Neural progenitor cell (in vitro differentiated cells): ENCODE results near the gene DPM3. TPM values are rescaled to one million over a fixed set of nuclear protein-coding genes. Genes with fewer than 3 reads are reported as not detected.

ENCODE experiments used
- DNase-seq: peaks from one replicate; pipeline ENCODE4 v3.0.0-alpha.2; 2016; ENCODE audit warnings: low spot score
- H2AFZ ChIP-seq: fragments of 200-600 bp; sonication (generic); replicated peaks from 2 replicates; pipeline ENCODE4 v1.6.1; 2016; ENCODE audit warnings: antibody characterized with exemption
- H3F3A ChIP-seq: fragments of 200-600 bp; sonication (generic); 2 replicates; pipeline ENCODE4 v1.6.1; 2016; ENCODE audit warnings: antibody characterized with exemption, low read depth
- H3K27ac ChIP-seq: fragments of 200-600 bp; sonication (generic); 2 replicates; pipeline ENCODE4 v1.5.1; 2016; ENCODE audit warnings: mild to moderate bottlenecking
- H3K27me3 ChIP-seq: fragments of 200-600 bp; sonication (generic); 2 replicates; pipeline ENCODE4 v1.6.1; 2016; ENCODE audit warnings: mild to moderate bottlenecking, moderate library complexity
- H3K36me3 ChIP-seq: fragments of 200-600 bp; sonication (generic); 2 replicates; pipeline ENCODE4 v1.5.1; 2016
- H3K4me1 ChIP-seq: fragments of 200-600 bp; sonication (generic); 2 replicates; pipeline ENCODE4 v1.6.1; 2016; ENCODE audit warnings: mixed run types
- H3K4me2 ChIP-seq: fragments of 200-600 bp; sonication (generic); 2 replicates; pipeline ENCODE4 v1.6.1; 2016
- H3K4me3 ChIP-seq: fragments of 200-600 bp; sonication (generic); 2 replicates; pipeline ENCODE4 v1.5.1; 2016
- H3K79me2 ChIP-seq: fragments of 200-600 bp; sonication (generic); 2 replicates; pipeline ENCODE4 v1.6.1; 2016; ENCODE audit warnings: low read depth
- H3K9ac ChIP-seq: fragments of 200-600 bp; sonication (generic); 2 replicates; pipeline ENCODE4 v1.6.1; 2016
- H3K9me3 ChIP-seq: fragments of 200-600 bp; sonication (generic); 2 replicates; pipeline ENCODE4 v1.5.1; 2016; ENCODE audit warnings: low read depth
- H4K20me1 ChIP-seq: fragments of 200-600 bp; sonication (generic); 2 replicates; pipeline ENCODE4 v1.6.1; 2016; ENCODE audit warnings: low read depth
- H3K27ac Mint-ChIP-seq: 3 replicates; pipeline ENCODE4 v1.8.0; 2021; ENCODE audit warnings: mixed read lengths
- H3K27me3 Mint-ChIP-seq: 2 replicates; pipeline ENCODE4 v1.8.0; 2022; ENCODE audit warnings: low read depth, mild to moderate bottlenecking, inconsistent platforms, moderate library complexity, mixed read lengths; ENCODE audit not compliant: insufficient read depth
- H3K36me3 Mint-ChIP-seq: 3 replicates; pipeline ENCODE4 v1.8.0; 2021; ENCODE audit warnings: mixed read lengths
- H3K4me1 Mint-ChIP-seq: 3 replicates; pipeline ENCODE4 v1.8.0; 2021; ENCODE audit warnings: mixed read lengths
- H3K4me3 Mint-ChIP-seq: 3 replicates; pipeline ENCODE4 v1.8.0; 2021; ENCODE audit warnings: mild to moderate bottlenecking, moderate library complexity, mixed read lengths
- H3K9me3 Mint-ChIP-seq: 3 replicates; pipeline ENCODE4 v1.8.0; 2020; ENCODE audit warnings: mixed read lengths
- EZH2 ChIP-seq: fragments of 200-600 bp; sonication (generic); IDR thresholded peaks from 2 replicates; pipeline ENCODE4 v1.6.1; 2017; ENCODE audit warnings: antibody characterized with exemption, mild to moderate bottlenecking, moderate library complexity
- EZH2phosphoT487 ChIP-seq: fragments of 200-600 bp; sonication (generic); IDR thresholded peaks from 2 replicates; pipeline ENCODE4 v1.6.1; 2017; ENCODE audit warnings: antibody characterized with exemption
- total RNA-seq: library from RNA; depleted of rRNA; stranded (reverse); fragments of >200 nt; gene quantifications from 2 replicates; pipeline ENCODE4 v1.2.3, GENCODE V29; 2015; ENCODE audit warnings: low replicate concordance
- TF ChIP-seq, protein P1 (sequence below): fragments of 200-600 bp; sonication (generic); IDR thresholded peaks from 2 replicates; pipeline ENCODE4 v1.5.1; 2017; ENCODE audit warnings: antibody characterized with exemption, mild to moderate bottlenecking

The DPM3 gene
- total RNA-seq, 1 donor from 2014 or later = 16.8 TPM

DNA sequence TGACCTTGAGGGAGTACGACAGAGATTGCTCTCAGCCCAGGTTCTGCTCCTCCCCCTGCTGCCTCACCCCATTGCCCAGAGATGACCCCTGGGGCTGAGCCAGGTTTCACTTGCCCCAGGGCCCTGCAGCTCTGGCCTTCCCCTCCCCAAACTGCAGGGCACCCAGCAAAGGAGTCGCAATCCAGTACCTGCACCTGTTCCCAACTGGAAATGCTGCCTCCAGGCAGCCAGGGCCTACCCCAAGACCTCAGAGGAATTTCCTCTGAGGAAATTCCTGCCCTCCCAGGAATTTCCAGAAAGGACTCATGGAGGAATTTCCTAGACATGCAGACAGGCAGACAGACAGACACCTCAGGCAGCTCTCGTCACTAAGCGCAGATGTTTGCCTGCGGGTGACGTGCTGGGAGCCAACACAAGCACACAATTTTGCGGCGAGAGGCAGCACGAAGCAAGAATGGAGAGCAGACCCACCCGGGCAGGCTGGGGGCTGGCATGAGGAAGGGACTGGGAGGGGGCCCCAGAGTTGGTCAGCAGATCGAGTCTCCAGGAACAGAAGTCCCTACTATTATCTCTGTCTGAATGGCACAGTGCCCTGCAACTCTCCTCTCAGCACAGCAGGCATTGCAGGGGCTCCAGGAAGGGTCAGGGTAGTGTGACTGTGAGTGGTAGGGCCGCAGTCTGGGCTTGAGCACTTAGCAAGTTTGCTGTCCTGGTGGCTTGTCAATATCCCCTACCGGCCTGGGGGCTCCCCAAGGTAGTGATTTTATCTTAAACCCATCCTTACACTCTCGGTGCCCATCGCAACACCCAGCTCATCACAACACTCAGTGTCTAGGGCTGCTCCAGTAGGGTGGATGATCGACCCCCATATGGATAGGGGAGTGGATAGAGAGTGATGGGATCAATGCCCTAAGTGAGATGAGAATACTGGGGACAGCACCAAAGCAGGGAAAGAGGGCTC lies 15.5 kb downstream of the DPM3 start:
- H3K27me3 ChIP-seq = peaks cover 97% of the 10 kb centered on the region
- H2AFZ ChIP-seq = no peak overlapping the region

DNA sequence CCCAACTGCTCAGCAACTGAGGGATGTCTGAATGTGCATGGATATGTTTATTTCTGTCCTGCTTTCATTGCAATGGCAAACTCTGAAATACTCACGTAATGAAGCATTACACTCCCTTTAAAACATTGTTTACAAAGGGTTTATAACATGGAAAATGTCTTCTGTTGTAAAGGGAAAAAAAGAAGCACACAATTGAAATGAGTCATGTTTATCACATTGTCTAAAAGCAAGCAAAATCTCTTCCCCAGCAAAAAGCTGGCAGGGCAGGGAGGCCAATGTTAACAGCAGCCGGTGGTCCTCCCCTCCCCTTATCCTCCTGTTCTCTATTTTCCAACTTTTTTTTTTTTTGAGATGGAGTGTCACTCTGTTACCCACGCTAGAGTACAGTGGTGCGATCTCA lies 16.5 kb downstream of the DPM3 start:
- Histone ChIP-seq H2AFZ (no peak overlapping the region), H3K79me2 (no peaks in the 10 kb centered on the region), H3K27me3 (peaks cover 95% of the 10 kb centered on the region), H3K27ac (no peak overlapping the region), H3K4me2 (no peak overlapping the region), H3K9ac (no peak overlapping the region), H4K20me1 (peaks cover 13% of the 10 kb centered on the region), H3F3A (peaks cover 38% of the 10 kb centered on the region), H3K36me3 (no peaks in the 10 kb centered on the region), H3K9me3 (no peaks in the 10 kb centered on the region), H3K4me3 (no peak overlapping the region), H3K4me1 (peaks cover 42% of the 10 kb centered on the region)
- TF ChIP-seq, protein P1, sequence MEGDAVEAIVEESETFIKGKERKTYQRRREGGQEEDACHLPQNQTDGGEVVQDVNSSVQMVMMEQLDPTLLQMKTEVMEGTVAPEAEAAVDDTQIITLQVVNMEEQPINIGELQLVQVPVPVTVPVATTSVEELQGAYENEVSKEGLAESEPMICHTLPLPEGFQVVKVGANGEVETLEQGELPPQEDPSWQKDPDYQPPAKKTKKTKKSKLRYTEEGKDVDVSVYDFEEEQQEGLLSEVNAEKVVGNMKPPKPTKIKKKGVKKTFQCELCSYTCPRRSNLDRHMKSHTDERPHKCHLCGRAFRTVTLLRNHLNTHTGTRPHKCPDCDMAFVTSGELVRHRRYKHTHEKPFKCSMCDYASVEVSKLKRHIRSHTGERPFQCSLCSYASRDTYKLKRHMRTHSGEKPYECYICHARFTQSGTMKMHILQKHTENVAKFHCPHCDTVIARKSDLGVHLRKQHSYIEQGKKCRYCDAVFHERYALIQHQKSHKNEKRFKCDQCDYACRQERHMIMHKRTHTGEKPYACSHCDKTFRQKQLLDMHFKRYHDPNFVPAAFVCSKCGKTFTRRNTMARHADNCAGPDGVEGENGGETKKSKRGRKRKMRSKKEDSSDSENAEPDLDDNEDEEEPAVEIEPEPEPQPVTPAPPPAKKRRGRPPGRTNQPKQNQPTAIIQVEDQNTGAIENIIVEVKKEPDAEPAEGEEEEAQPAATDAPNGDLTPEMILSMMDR = no peak
- DNase-seq = no peak
- no peaks in the 10 kb centered on the region for H3K36me3 Mint-ChIP-seq
- no peak overlapping the region for H3K4me3 Mint-ChIP-seq
- no peaks in the 10 kb centered on the region for H3K9me3 Mint-ChIP-seq
- peaks cover 26% of the 10 kb centered on the region for H3K4me1 Mint-ChIP-seq
- H3K27ac Mint-ChIP-seq = no peak overlapping the region
- H3K27me3 Mint-ChIP-seq = peaks cover 53% of the 10 kb centered on the region

More for the DNA sequence above, 15.5 kb downstream of the DPM3 start:
- Mint-ChIP-seq H3K9me3 (no peaks in the 10 kb centered on the region), H3K27ac (no peak overlapping the region), H3K27me3 (peaks cover 54% of the 10 kb centered on the region), H3K36me3 (no peaks in the 10 kb centered on the region), H3K4me3 (peak overlapping the region; percentile 38), H3K4me1 (peaks cover 36% of the 10 kb centered on the region)
- Histone ChIP-seq H3K9ac (no peak overlapping the region), H3K9me3 (no peaks in the 10 kb centered on the region), H3K4me1 (peaks cover 52% of the 10 kb centered on the region), H3K4me2 (no peak overlapping the region), H3K27ac (no peak overlapping the region), H4K20me1 (peaks cover 13% of the 10 kb centered on the region), H3K79me2 (no peaks in the 10 kb centered on the region), H3K4me3 (no peak overlapping the region), H3F3A (peaks cover 42% of the 10 kb centered on the region), H3K36me3 (no peaks in the 10 kb centered on the region)
- peak; percentile 40 for DNase-seq
- TF ChIP-seq EZH2 (no peak), EZH2phosphoT487 (no peak)
- TF ChIP-seq, protein P1 = no peak

DNA sequence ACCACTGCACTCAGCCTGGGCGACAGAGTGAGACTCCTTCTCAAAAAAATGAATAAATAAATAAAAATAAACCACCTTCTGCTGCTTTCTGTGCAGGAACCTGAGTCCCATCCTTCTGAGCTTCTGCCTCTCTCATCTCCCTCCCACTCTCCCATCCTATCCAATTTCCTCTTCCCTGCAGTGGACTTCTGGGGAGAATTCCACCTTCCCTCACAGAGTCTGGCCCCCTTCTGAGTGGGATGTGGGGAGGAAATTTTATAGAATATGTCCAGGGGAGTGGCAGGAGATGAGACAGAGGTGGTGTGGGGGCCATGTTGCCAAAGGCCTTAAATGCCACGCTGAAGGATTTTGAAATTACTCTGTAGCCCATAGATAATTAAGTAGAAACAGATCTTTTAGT lies 18.0 kb downstream of the DPM3 start:
- Histone ChIP-seq H3K36me3 (no peaks in the 10 kb centered on the region), H3K4me1 (peaks cover 27% of the 10 kb centered on the region), H3K79me2 (no peaks in the 10 kb centered on the region), H3F3A (peaks cover 28% of the 10 kb centered on the region), H2AFZ (no peak overlapping the region), H3K27ac (no peak overlapping the region), H3K9me3 (no peaks in the 10 kb centered on the region), H4K20me1 (peaks cover 7% of the 10 kb centered on the region), H3K9ac (no peak overlapping the region), H3K4me3 (no peak overlapping the region), H3K27me3 (peaks cover 83% of the 10 kb centered on the region), H3K4me2 (no peak overlapping the region)
- TF ChIP-seq, protein P1 = no peak
- TF ChIP-seq EZH2 (no peak), EZH2phosphoT487 (no peak)
- Mint-ChIP-seq H3K27ac (no peak overlapping the region), H3K36me3 (no peaks in the 10 kb centered on the region), H3K4me3 (no peak overlapping the region), H3K27me3 (peaks cover 42% of the 10 kb centered on the region), H3K4me1 (peaks cover 14% of the 10 kb centered on the region), H3K9me3 (no peaks in the 10 kb centered on the region)
- no peak for DNase-seq
